K562 (cell line): ENCODE data around the gene TBC1D25. TPM values are rescaled to one million over a fixed set of nuclear protein-coding genes. Genes with fewer than 3 reads are reported as not detected.
A peak's percentile ranks its signal among the peaks of the same experiment; 100 is the strongest.

Experiments
- ARID1B ChIP-seq: fragments of 450-650 bp; IDR thresholded peaks from 2 replicates; pipeline ENCODE4 v1.6.1; 2016; ENCODE audit warnings: antibody characterized with exemption, mild to moderate bottlenecking, inconsistent platforms
- ATF7 ChIP-seq: fragments of 450-650 bp; IDR thresholded peaks from 2 replicates; pipeline ENCODE4 v1.7.1; 2014; ENCODE audit warnings: mild to moderate bottlenecking, moderate library complexity
- CGGBP1 ChIP-seq: fragments of 250-450 bp; sonication (Bioruptor Pico); IDR thresholded peaks from 2 replicates; pipeline ENCODE4 v1.9.0; 2021; ENCODE audit warnings: mild to moderate bottlenecking
- DACH1 ChIP-seq: fragments of 450-650 bp; IDR thresholded peaks from 2 replicates; pipeline ENCODE4 v1.6.1; 2018; ENCODE audit not compliant: partially characterized antibody
- ETS1 ChIP-seq: conservative IDR thresholded peaks from 2 replicates; pipeline ENCODE4 v1.6.1; 2011; ENCODE audit warnings: low read depth, mild to moderate bottlenecking, low read length; ENCODE audit not compliant: control insufficient read depth
- ETV6 ChIP-seq, 3 experiments: fragments of 150-350 bp in 1 of 3; sonication (generic) in 1 of 3; formaldehyde crosslinking in 1 of 3; IDR thresholded peaks; 2 replicates each; pipeline versions ENCODE4 v1.6.1 to v1.8.0; 2014 to 2022; ENCODE audit warnings: borderline replicate concordance in 2 of 3, low read depth in 2 of 3, antibody characterized with exemption in 1 of 3, low read length in 1 of 3, mild to moderate bottlenecking in 1 of 3, missing genetic modification reagents in 1 of 3
- HDAC1 ChIP-seq, 2 experiments: fragments of 450-650 bp; IDR thresholded peaks; 2 replicates each; pipeline ENCODE4 v1.6.1; 2016 to 2017; ENCODE audit warnings: inconsistent platforms in 1 of 2, mild to moderate bottlenecking in 1 of 2, moderate library complexity in 1 of 2
- HNRNPH1 ChIP-seq: fragments of 200-400 bp; formaldehyde crosslinking; optimal IDR thresholded peaks from 2 replicates; pipeline ENCODE3; 2017; ENCODE audit warnings: low read depth, mild to moderate bottlenecking, low read length, moderate library complexity
- JUN ChIP-seq, 2 experiments: sonication (generic) in 1 of 2; formaldehyde crosslinking in 1 of 2; IDR thresholded peaks; 2 replicates each; pipeline versions ENCODE4 v1.6.1 to v1.8.0; 2012 to 2022; ENCODE audit warnings: borderline replicate concordance in 2 of 2, mild to moderate bottlenecking in 2 of 2, improper control_type of control experiment in 1 of 2, low read depth in 1 of 2, low read length in 1 of 2, missing genetic modification reagents in 1 of 2
- JUNB ChIP-seq: fragments of 450-650 bp; formaldehyde crosslinking; conservative IDR thresholded peaks from 2 replicates; pipeline ENCODE4 v1.4.0; 2020; ENCODE audit warnings: mild to moderate bottlenecking
- KDM4B ChIP-seq, 2 experiments: fragments of 450-650 bp in 1 of 2; sonication (generic) in 1 of 2; IDR thresholded peaks; 2 replicates each; pipeline ENCODE4 v1.6.1; 2016 to 2017; ENCODE audit warnings: borderline replicate concordance in 2 of 2, antibody characterized with exemption in 1 of 2, low read depth in 1 of 2, mild to moderate bottlenecking in 1 of 2
- MTA2 ChIP-seq: fragments of 450-650 bp; IDR thresholded peaks from 2 replicates; pipeline ENCODE4 v1.6.1; 2016; ENCODE audit warnings: low read depth
- NFRKB ChIP-seq: fragments of 450-650 bp; IDR thresholded peaks from 2 replicates; pipeline ENCODE4 v1.6.1; 2016; ENCODE audit warnings: low read depth
- NRF1 ChIP-seq, 2 experiments: fragments of 450-650 bp; IDR thresholded peaks in 1 of 2; conservative IDR thresholded peaks in 1 of 2; 2 replicates each; pipeline ENCODE4 v1.6.1; 2014; ENCODE audit warnings: mild to moderate bottlenecking in 2 of 2
- PTBP1 ChIP-seq: fragments of 200-400 bp; formaldehyde crosslinking; IDR thresholded peaks from 2 replicates; pipeline ENCODE4 v1.6.1; 2017; ENCODE audit warnings: low read depth, low read length
- RBM39 ChIP-seq: fragments of 200-400 bp; formaldehyde crosslinking; optimal IDR thresholded peaks from 2 replicates; pipeline ENCODE3; 2018; ENCODE audit warnings: low read depth, low read length
- SMARCA4 ChIP-seq: fragments of 450-650 bp; IDR thresholded peaks from 2 replicates; pipeline ENCODE4 v1.6.1; 2016
- SMARCA5 ChIP-seq: fragments of 450-650 bp; IDR thresholded peaks from 2 replicates; pipeline ENCODE4 v1.6.1; 2016
- STAT6 ChIP-seq: sonication (generic); formaldehyde crosslinking; IDR thresholded peaks from 2 replicates; pipeline ENCODE4 v1.8.1; 2023; ENCODE audit warnings: mild to moderate bottlenecking, missing genetic modification reagents
- TBL1XR1 ChIP-seq, 2 experiments: IDR thresholded peaks; 2 replicates each; pipeline ENCODE4 v1.6.1; 2012; ENCODE audit warnings: improper control_type of control experiment in 2 of 2, low read length in 2 of 2, mild to moderate bottlenecking in 1 of 2
- ZC3H8 ChIP-seq: fragments of 450-650 bp; IDR thresholded peaks from 2 replicates; pipeline ENCODE4 v1.6.1; 2017
- ZNF280B ChIP-seq: fragments of 250-450 bp; sonication (Bioruptor Pico); IDR thresholded peaks from 2 replicates; pipeline ENCODE4 v1.5.1; 2021; ENCODE audit warnings: mild to moderate bottlenecking
- ZNF282 ChIP-seq: sonication (generic); formaldehyde crosslinking; IDR thresholded peaks from 2 replicates; pipeline ENCODE4 v1.8.1; 2023; ENCODE audit warnings: missing genetic modification reagents
- ZNF778 ChIP-seq: fragments of 450-650 bp; formaldehyde crosslinking; IDR thresholded peaks from 2 replicates; pipeline ENCODE4 v1.4.0; 2020; ENCODE audit warnings: mild to moderate bottlenecking, moderate library complexity
- ZNF780A ChIP-seq: fragments of 250-450 bp; sonication (Bioruptor Pico); IDR thresholded peaks from 2 replicates; pipeline ENCODE4 v1.5.0; 2021; ENCODE audit warnings: mild to moderate bottlenecking
- polyA plus RNA-seq, 8 experiments: library from polyadenylated mRNA; depleted of rRNA in 4 of 8; stranded (reverse) in 5 of 8; unstranded in 3 of 8; fragments of >200 nt; fragmentation: Nextera tagmentation in 2 of 8; fragmentation: Illumina TruSeq in 1 of 8; extraction: Ambion mirVana in 2 of 8; extraction: Trizol in 1 of 8; gene quantifications; 2 replicates each; pipeline versions ENCODE4 v1.2.1 to v1.2.3, GENCODE V29; 2011 to 2014; ENCODE audit warnings: inconsistent platforms in 1 of 8, missing spikeins in 1 of 8
- total RNA-seq, 7 experiments: library from RNA; depleted of rRNA in 6 of 7; stranded (reverse); fragments of >200 nt in 6 of 7; fragmentation: Illumina TruSeq in 2 of 7; extraction: Trizol in 2 of 7; gene quantifications; 2 replicates each; pipeline versions ENCODE4 v1.2.1 to v1.2.3, GENCODE V29; 2011 to 2021; ENCODE audit warnings: low replicate concordance in 1 of 7

TBC1D25 gene
- total and polyA plus RNA-seq, 9 of the 15 experiments (the other 6 are each of a cell fraction or from before 2014, with no cell fraction given) = 0.62 to 10.6 (median 3.9) TPM

- no peak for TF ChIP-seq NRF1 (conservative IDR thresholded peaks at IDR 0.05 in 1 of 2, IDR thresholded peaks at IDR 0.05 in 1 of 2)
- TF ChIP-seq STAT6 (CRISPR knock-in tag) = no peak
- TF ChIP-seq HNRNPH1 = no peak
- TF ChIP-seq ETS1 = no peak
- 0 out of 4 replicates have a peak, but pooled peaks of 1 of the 2 experiments have one; percentile 22 for TF ChIP-seq HDAC1 (IDR thresholded peaks at IDR 0.05)
- no peak for TF ChIP-seq CGGBP1 (CRISPR knock-in tag)
- no peak for TF ChIP-seq KDM4B (IDR thresholded peaks at IDR 0.05; ENCODE audit: borderline replicate concordance in 2 of 2, low read depth in 1 of 2)
- TF ChIP-seq ZC3H8 = no peak
- TF ChIP-seq MTA2 = no peak
- TF ChIP-seq ZNF780A (CRISPR knock-in tag) = no peak
- TF ChIP-seq ATF7 = no peak
- TF ChIP-seq DACH1 = no peak
- TF ChIP-seq ARID1B = peak; percentile 47
- TF ChIP-seq PTBP1 = no peak
- TF ChIP-seq SMARCA5 = no peak
- TF ChIP-seq ZNF778 (CRISPR knock-in tag) = no peak
- TF ChIP-seq TBL1XR1 (IDR thresholded peaks at IDR 0.05; ENCODE audit: low read length in 2 of 2) = no peak
- no peak for TF ChIP-seq ETV6 (IDR thresholded peaks at IDR 0.05; ENCODE audit: borderline replicate concordance in 1 of 2, low read depth in 2 of 2, low read length in 1 of 2)
- no peak for TF ChIP-seq ETV6 (CRISPR knock-in tag; IDR thresholded peaks at IDR 0.05; ENCODE audit: borderline replicate concordance)
- TF ChIP-seq RBM39 = no peak
- no peak for TF ChIP-seq ZNF282 (CRISPR knock-in tag)
- TF ChIP-seq JUN (IDR thresholded peaks at IDR 0.05; ENCODE audit: borderline replicate concordance, low read depth, low read length) = 0 out of 2 replicates have a peak, but pooled peaks have one; percentile 13
- no peak for TF ChIP-seq JUN (CRISPR knock-in tag; IDR thresholded peaks at IDR 0.05; ENCODE audit: borderline replicate concordance)
- TF ChIP-seq JUNB (CRISPR knock-in tag) = no peak
- TF ChIP-seq ZNF280B = no peak
- TF ChIP-seq SMARCA4 = peak; percentile 50; the same call in 1 of the 2 replicates
- no peak for TF ChIP-seq NFRKB
Observed at GRCh38 chrX:48498374-48498809, 41.1 kb upstream of the TBC1D25 start (continued).
